HG03097 (cell line): ENCODE data around the gene FAM13A.
A peak's percentile ranks its signal among the peaks of the same experiment; 100 is the strongest.

ENCODE experiments used
- ATAC-seq: cut with Tn5 transposase; IDR thresholded peaks from one replicate; pipeline ENCODE4 v1.9.1; 2021; ENCODE audit not compliant: unreplicated experiment, low FRiP score

FAM13A gene

GRCh38 chr4:88731381-88731780 is 325.6 kb downstream of the FAM13A start:
- ATAC-seq: no peak

- no peak for ATAC-seq
Measured at GRCh38 chr4:88730811-88731210, 326.2 kb downstream of the FAM13A start.

GRCh38 chr4:88729146-88729760 is 327.7 kb downstream of the FAM13A start:
- no peak for ATAC-seq

GRCh38 chr4:88728146-88728545 is 328.8 kb downstream of the FAM13A start:
- ATAC-seq: no peak

- no peak for ATAC-seq
Measured at GRCh38 chr4:88725986-88726385, 331.0 kb downstream of the FAM13A start.

GRCh38 chr4:88725143-88725542 is 331.8 kb downstream of the FAM13A start:
- no peak for ATAC-seq

- ATAC-seq: no peak
Measured at GRCh38 chr4:88724406-88724805, 332.6 kb downstream of the FAM13A start.

GRCh38 chr4:88722828-88723227 is 334.2 kb downstream of the FAM13A start:
- no peak for ATAC-seq

- ATAC-seq: no peak
Measured at GRCh38 chr4:88722276-88722780, 334.7 kb downstream of the FAM13A start.

- ATAC-seq: no peak
Measured at GRCh38 chr4:88720451-88721428, 336.2 kb downstream of the FAM13A start.

GRCh38 chr4:88719381-88719780 is 337.6 kb downstream of the FAM13A start:
- no peak for ATAC-seq

- no peak for ATAC-seq
Measured at GRCh38 chr4:88718098-88718497, 338.9 kb downstream of the FAM13A start.

- no peak for ATAC-seq
Measured at GRCh38 chr4:88713782-88714181, 343.2 kb downstream of the FAM13A start.

GRCh38 chr4:88709989-88710388 is 347.0 kb downstream of the FAM13A start:
- ATAC-seq: no peak

- no peak for ATAC-seq
Measured at GRCh38 chr4:88706574-88706973, 350.4 kb downstream of the FAM13A start.

- ATAC-seq: no peak
Measured at GRCh38 chr4:88705805-88706492, 351.0 kb downstream of the FAM13A start.

- ATAC-seq: no peak
Measured at GRCh38 chr4:88705223-88705622, 351.8 kb downstream of the FAM13A start.

GRCh38 chr4:88702782-88703181 is 354.2 kb downstream of the FAM13A start:
- ATAC-seq: no peak

GRCh38 chr4:88698519-88698918 is 358.5 kb downstream of the FAM13A start:
- ATAC-seq: no peak

GRCh38 chr4:88697588-88698329 is 359.2 kb downstream of the FAM13A start, which contains the start of gene NAP1L5:
NAP1L5 (minus strand) TSS chr4:88697829; CDS start chr4:88697754, 75 bp downstream.
- peak; percentile 83 for ATAC-seq
